Measurements from ENCODE around the gene NDFIP1.
A peak's percentile ranks its signal among the peaks of the same experiment; 100 is the strongest.

The NDFIP1 gene

DNA sequence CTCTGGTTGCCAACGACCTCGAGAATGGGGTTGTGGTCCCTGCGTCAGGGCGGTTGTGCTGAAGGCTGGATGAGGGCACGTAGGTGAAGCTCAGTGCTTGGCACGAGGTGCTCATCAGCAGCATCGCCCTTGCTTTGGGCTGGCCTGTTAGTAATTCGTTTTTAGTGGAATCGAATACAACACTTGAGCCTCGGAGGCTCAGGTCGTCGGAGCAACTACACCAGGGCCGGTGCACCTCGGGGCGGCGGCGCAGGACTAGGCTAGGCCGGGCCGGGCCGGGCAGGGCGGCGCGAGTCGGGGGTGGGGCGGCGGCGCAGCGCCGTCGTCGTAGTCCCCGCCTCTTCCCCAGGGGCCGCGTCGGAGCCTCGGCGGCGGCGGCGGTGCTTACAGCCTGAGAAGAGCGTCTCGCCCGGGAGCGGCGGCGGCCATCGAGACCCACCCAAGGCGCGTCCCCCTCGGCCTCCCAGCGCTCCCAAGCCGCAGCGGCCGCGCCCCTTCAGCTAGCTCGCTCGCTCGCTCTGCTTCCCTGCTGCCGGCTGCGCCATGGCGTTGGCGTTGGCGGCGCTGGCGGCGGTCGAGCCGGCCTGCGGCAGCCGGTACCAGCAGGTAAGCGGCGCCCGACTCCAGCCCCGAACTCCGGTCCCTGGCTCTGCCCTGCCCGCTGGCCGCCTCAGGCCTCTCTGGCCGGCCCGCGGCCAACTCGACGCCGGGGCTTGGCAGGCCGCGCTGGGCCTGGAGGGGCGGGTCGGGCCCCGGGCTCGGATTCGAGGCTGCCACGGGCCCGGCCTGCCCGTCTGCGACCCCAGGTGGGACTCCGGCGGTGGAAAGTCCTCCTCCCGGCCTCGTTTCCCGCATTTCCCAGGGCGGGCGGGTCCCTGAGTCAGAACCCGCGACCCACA, at the start of gene NDFIP1:
Gene NDFIP1, plus strand, starts transcription at position 348 of the 899 bp plus-strand sequence. Its CDS starts 196 bp downstream, at position 544.
- peak; percentile 88 for DNase-seq (ENCODE audit: low read depth, low spot score)

DNA sequence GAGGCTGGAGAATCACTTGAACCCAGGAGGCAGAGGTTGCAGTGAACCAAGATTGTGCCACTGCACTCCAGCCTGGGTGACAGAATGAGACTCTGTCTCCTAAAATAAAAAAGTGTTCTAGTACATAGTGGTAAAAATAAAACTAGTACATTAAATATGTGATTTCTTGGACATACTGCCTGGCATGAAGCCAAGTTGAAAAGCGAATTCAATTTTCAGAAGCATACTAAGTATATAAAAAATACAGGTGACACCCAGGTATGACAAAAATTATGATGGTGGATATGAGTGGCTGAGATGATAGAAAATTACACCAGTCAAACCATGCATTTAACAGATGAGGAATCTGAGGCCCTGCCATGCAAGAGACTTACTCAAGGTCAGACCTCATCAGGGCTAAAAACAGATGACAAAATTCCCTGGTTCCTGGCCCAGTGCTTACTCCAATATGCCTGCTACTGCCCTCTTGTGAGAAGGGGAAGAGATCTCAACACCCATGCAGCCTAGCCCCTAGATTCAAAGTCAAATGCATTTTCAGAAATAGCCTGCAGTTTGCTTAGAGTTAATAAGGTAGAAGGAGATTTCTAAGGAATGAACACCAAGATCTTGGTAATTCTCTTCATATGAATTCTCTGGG, 49.2 kb upstream of the NDFIP1 start:
- no peak for DNase-seq (ENCODE audit: low read depth, low spot score)

DNA sequence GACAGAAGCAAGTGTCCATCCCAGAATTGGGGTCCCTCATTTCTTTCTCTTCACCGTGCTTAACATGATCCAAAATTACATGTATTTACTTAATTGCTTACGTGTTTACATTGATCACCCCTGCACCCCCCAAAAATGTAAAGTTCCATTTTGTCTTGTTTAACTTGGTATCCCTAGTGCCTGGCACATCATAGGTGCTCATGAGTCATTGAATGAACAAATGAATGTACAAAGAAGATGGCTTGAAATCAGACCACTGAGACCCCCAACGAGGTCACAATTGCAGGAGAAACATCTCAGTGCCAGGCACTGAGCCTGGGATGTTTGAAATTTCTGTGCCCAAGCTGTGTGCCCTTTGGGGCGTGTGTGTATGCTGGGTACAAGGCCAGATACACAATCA, 45.2 kb upstream of the NDFIP1 start:
- no peak for DNase-seq (ENCODE audit: low read depth, low spot score)

DNA sequence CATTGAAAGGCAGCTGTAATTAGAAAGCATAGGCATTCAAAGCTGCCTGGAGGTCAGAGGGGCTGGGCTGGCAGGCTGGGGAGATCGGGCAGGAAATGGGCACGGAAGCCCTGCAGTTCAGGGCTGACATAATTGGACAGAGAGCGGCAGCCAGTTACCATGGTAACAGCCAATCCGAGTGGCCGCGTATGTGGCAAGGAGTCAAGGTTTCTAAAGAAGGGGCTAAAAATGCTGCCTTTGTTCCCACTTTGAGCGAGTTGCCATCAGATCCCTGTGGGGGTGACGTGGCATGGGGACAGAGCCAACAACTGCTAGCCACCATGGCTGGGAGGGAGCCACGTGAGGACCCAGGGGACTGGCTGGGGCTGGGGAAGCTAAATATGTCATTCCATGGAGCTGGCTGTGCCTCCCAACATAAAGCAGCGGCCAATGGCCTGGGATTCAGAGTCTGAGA, 44.7 kb upstream of the NDFIP1 start:
- peak; percentile 72 for DNase-seq (ENCODE audit: low read depth, low spot score)

- DNase-seq (ENCODE audit: low read depth, low spot score), result peak; percentile 23
These were observed 43.3 kb upstream of the NDFIP1 start for GRCh38 chr5:142065273-142065672.

DNA sequence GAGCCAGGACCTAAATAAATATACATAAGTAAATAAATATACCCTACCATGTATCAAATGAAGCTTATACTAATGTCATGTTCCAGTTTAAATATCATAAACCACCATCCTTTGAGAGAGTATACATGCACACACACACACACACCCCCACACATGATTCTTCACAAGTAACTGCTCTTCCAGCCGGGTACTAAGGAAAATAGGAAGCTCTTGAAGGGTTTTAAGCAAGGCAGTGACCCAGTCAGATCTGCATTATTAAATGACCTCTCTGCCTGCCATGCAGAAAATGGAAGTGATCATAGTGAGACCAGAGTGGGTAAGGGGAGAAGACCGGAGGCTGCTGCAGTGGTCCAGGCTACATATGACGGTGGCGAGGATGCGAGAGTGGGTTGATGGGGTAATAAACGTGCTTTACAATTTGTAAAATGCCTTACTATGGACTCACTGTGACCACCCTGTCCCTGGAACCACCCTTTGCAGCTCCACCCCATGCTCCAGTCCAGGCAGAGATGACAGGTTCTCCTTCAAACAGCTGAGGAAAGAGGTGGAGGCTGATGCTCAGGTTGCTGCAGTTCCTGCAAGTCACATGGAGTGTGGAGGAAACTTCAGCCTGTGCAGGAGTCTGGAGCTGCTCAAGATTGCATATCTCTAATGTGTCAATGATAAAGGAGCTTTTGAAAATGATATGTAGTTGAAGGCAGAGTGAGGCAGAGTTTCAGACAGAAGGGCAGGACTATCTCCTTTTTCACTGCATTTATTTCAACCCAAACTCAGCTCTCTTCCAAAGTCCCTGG, 38.8 kb upstream of the NDFIP1 start:
- no peak for DNase-seq (ENCODE audit: low read depth, low spot score)

DNA sequence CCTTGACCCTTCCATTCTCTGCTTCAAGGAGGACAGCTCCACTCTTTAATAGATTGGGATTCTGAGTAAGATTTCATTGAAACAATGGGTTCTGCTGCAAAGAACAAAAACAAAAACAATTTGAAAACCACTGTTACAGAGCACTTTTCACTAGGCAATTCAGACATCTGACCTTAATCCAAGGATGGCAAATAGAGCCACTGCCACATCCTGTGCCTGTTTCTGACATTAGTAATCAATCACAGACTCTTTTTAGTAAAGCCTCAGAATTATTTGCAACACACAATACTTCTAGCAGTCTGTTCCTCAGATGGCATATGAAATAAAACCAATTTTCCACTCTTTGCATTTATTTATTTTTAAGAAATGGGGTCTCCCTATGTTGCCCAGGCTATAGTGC, 37.8 kb upstream of the NDFIP1 start:
- DNase-seq (ENCODE audit: low read depth, low spot score), result no peak

- no peak for DNase-seq (ENCODE audit: low read depth, low spot score)
These were observed 36.1 kb upstream of the NDFIP1 start for GRCh38 chr5:142072488-142072887.

DNA sequence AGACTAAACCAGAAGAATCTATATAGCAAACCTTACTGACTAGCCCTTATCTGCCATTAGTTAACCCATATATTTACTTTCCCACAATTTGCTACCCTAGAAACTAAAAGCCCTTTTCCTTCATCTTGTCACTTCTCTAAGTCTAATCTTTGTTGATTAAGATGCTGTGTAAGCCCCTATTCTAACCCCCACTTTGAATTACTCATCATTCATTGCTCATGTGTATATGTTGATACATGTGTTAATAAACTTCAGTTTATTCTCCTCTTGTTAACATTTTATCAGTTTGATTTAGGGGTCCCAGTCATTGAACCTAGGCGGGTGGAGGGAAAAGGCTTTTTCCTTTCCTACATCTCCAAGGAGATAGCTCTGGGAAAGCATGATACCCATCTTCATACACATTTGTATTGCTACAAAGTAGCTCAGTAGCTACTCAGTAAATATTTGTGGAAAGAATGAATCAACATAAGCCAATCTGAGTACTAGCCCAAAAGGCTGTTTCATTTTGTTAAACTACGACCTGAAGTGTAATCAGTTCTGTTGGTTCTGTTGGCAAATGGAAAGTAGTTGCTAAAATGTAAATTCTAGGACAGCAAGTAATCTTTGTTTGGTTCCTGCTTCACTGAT, 35.1 kb upstream of the NDFIP1 start:
- no peak for DNase-seq (ENCODE audit: low read depth, low spot score)

GRCh38 chr5:142074006-142074405, 34.6 kb upstream of the NDFIP1 start:
- DNase-seq (ENCODE audit: low read depth, low spot score), result no peak

- DNase-seq (ENCODE audit: low read depth, low spot score), result no peak
These were observed 30.4 kb upstream of the NDFIP1 start for GRCh38 chr5:142078221-142078620.

GRCh38 chr5:142078706-142079105, 29.9 kb upstream of the NDFIP1 start:
- DNase-seq (ENCODE audit: low read depth, low spot score), result no peak

DNA sequence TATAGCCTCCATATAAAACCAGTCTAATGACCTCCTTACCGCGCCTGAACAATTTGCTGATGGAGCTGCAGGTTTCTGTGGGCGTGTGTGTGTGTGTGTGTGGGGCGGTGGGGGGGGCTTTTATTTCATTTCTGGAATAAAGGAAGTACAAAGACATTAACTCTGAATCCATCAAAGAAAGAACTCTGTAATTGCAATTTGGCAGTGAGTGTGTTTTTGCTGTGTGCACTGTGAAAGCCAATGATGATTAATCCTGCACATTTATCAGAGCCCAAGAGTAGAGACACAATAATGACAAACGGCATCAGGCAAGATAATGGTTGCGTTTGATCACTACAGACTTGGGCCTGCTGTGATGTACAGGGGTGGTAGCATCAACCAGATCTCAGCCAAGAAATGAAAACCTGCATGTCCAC, 29.3 kb upstream of the NDFIP1 start:
- DNase-seq (ENCODE audit: low read depth, low spot score), result no peak

DNA sequence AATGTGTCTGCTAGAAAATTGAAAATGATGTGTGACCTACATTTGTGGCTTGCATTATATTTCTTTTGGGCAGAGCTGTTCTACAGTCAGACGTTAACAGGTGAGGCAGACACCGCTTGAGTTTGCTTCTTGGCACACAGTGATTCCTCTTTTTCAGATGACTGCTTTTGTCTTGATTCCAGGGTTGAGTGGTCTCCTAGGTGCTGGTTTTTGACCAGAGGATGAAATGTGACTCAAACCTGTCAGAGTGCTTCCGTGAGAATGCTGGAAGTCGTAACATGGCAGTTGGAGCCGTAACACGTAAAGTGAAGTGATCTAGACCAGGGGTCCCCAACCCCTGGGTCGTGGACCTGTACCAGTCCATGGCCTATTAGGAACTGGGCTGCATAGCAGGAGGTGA, 28.3 kb upstream of the NDFIP1 start:
- DNase-seq (ENCODE audit: low read depth, low spot score), result no peak

DNA sequence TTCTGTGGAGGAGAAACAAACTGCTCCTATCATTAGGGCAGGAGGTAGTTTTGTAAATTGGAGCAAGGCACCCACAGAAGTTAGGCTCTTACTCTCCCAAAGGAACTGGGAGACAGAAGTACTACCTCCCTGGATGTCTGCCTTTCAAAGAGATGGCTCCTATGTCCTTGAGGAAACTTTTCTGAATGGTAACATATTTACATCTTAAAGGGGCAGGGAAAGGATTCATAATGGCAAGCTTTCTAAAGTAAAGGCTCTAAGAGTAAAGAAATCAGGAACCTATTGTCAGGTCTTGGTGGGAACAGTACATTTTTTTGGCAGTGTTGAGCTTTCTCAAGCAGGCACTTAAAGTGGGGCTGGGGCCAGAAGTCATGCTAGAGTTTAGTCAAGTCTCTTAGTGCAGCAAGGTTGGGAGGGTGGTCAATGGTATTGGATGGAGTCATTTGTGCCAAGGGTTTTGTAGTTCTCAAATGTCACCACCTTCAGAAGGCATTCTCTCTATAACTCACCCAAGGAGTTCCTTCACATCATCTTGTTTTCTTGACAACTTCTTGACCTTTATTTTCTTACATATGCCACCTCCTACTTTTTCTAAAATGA, 26.3 kb upstream of the NDFIP1 start:
- DNase-seq (ENCODE audit: low read depth, low spot score), result peak; percentile 19

DNA sequence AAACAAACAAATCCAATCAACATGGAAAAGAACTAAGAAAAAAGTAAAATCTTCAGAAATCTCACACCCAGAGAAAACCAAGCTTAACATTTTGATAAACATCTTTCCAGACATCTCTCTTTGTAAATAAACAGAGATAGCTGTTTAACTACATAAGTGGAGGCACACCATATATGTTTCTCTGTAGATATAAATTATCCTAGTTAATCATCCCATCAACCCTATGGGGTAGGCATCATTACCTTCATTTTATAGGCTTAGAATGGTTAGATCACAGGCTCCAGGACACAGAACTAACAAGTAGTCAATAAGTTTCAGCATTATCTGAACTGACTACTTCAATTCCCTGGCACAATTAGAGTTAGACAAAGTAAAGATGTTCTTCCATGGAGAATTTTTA, 22.4 kb upstream of the NDFIP1 start:
- no peak for DNase-seq (ENCODE audit: low read depth, low spot score)

- no peak for DNase-seq (ENCODE audit: low read depth, low spot score)
These were observed 21.9 kb upstream of the NDFIP1 start for GRCh38 chr5:142086679-142087078.

DNA sequence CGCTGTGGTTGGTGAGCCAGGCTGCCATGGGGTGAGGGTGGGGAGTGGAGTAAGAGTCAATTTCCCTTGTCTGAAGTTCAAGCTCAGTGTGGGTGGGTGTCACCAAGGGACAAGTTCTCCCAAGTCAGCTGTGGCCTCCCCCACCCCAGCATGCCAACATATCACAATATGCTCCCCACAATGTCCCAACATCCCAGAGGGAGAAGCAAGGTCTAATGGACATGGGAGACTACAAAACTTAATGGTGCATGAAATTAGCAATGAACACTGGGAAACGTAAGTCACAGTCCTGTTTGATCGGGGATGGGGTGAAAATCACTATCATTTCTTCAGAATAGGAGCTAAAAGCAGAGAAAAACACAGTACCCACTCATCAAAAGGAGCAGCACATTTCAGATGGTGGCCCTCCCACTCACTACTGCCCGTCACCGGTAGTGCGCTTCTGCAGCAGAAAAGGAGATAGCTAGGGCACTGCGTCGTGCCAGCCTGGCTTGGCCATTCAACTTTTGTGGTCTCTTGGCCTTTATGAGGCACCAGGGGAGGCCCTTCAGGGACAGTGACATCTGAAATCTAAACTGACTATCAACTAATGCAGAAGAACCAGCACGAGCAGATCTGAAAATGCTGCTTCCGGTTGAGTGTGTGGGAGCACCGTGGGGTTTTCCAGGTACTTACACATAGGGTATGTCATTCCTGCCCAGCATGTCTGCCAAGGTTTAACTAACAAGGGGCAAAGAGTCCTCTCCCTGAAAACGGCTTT, 20.5 kb upstream of the NDFIP1 start:
- no peak for DNase-seq (ENCODE audit: low read depth, low spot score)

GRCh38 chr5:142088855-142089479, 19.6 kb upstream of the NDFIP1 start:
- DNase-seq (ENCODE audit: low read depth, low spot score), result peak; percentile 59

DNA sequence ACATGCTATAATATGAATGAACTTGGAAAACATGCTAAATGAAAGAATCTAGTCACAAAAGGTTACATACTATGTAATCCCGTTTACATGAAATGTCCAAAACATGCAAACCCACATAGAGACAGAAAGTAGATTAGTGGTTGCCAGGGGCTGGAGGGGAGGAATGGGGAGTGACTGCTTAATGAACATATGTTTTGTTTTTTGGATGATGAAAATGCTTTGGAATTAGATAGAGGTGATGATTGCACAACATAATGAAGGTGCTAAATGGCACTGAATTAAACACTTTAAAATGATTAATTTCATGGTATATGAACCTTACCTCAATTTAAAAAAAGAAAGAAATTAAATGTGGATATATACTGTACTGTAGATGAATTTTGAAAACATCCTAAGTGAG, 17.6 kb upstream of the NDFIP1 start:
- DNase-seq (ENCODE audit: low read depth, low spot score), result no peak
